Embryonic facial prominence (tissue), 1 donor: ENCODE data around the gene TP73.
"Not testable (repeated sequence)": the region's sequence is repeated elsewhere in the genome, so short reads cannot be mapped to it uniquely, and the experiment has no call there.

ENCODE experiments used
- DNase-seq: peaks from one replicate; pipeline ENCODE4 v3.0.0-alpha.2; 2016; ENCODE audit errors: extremely low spot score

The TP73 gene

DNA sequence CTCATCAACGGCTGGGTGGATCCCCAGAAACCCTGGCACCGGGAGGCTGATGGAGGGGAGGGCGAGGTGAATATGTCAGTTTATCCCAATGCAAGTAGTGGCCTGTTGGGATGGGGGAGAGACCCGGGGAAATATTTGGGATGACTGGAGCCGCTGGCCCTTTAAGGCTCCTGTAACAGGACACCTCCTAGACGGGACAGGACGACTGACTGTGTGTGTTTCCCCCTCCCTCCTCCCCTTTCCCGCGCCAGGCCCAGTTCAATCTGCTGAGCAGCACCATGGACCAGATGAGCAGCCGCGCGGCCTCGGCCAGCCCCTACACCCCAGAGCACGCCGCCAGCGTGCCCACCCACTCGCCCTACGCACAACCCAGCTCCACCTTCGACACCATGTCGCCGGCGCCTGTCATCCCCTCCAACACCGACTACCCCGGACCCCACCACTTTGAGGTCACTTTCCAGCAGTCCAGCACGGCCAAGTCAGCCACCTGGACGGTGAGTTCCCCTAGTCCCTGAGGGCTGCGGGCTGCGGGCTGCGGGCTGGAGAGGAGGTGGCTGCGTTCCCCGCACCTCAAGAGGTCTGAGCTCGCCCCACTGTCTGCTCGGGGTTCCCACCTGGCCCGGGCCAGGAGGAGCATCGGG lies 55.1 kb downstream of the TP73 start:
- no peak for DNase-seq

DNA sequence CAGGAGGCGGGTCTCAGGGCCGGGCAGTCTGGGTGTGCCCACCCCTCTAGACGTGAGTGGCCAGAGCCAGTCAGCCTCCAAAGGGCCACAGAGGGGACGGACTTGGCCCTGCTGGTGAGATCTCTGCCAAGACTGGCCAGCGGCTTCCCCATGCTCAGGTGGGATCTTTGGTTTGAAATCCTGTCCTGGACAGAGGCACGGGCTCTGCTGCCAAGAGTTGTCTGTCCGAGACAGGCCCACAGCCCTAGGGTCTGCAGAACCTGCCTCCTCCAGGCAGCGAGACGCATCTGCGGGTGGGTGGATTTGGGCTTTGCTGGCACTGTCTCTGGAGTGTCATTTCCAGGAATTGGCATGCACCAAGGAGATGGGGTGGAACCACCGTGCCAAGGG lies 55.6 kb downstream of the TP73 start:
- DNase-seq: no peak

DNA sequence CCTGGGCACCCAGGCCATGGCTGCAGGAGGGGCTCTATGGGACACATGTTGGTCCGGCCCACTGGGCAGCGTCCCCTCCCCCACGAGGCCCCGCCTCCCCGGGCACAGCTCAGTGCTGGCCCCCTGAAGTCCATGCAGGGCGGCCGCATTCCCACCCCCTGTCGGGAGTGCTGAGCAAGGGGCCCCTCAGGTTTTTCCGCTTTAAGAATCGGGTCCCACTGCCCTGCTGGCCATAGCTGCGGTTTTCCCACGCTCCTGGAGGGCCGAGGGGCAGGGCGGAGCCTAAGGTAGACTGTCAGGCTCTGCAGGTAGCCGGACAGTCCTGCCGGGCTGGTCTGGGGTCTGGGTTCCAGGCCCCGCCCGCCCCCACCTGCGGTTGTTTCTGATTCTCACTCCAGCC lies 56.5 kb downstream of the TP73 start:
- no peak for DNase-seq

DNA sequence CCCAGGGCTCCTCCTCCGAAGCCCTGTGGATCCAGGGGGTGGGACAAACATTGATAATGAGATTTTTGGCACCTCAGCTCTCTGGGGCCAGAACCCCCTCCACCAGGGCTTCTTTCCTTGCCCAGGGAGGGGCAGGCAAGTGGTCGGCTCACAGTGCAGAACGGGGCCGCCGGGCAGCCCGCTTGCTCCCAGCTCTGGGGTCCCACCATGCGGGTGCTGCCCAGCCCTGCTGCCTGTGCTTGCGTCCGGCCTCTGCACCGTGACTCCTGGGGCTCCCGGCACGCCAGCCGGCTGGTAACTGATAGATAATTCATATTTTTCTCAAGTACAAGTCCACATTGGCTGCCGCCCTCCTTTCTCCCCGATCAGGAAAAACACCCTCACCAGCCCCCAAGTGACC lies 57.9 kb downstream of the TP73 start:
- DNase-seq: no peak

DNA sequence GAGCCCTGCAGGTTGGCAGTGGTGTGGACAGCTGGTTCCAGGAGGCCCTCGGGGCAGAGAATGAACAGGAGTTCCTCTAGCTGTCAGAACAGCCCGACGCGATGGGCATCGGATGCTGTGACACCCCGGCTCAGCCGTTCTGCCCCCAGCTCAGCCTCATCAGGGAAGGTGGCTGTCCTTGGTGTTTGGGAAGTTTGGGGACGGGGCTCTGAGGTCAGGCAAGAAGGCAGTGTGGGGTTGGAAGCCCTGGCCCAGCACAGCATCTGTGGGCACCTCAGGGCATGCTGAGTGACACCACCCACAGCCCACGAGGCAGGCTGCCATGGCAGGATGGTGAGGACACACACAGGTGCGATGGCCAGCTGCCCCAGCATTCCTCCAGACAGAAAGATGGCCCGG lies 59.1 kb downstream of the TP73 start:
- no peak for DNase-seq

DNA sequence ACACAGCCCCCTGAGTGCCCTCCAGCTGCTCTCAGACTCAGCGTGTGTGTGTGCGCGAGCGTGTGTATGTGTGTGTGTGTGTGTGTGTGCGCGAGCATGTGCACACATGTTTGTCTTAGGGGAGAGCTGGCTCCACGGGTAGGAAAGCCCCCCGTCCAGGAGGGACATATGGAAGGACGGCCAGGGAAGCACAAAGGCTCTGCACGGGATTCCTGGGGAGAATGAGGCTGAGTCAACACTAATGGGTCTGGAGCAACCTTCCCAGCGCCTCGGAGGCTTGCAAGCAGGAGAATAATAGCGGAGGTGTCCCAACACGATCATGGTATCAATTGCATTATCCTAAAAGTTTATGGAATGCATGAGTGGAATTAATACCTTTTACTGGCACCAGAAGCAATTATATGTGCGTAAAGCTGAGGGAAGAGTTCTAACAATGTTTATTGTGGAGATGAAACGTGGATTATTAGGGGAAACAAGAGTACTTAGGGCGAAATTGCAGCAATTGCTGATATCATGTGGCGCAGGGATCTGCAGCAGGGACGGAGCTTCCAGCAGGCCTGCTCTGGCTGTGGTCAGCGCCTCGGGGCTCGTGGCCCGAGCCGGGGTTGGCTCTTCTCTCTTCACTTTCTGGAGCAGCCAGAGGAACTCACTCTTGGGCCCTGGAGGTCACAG lies 59.6 kb downstream of the TP73 start:
- DNase-seq: no peak

DNA sequence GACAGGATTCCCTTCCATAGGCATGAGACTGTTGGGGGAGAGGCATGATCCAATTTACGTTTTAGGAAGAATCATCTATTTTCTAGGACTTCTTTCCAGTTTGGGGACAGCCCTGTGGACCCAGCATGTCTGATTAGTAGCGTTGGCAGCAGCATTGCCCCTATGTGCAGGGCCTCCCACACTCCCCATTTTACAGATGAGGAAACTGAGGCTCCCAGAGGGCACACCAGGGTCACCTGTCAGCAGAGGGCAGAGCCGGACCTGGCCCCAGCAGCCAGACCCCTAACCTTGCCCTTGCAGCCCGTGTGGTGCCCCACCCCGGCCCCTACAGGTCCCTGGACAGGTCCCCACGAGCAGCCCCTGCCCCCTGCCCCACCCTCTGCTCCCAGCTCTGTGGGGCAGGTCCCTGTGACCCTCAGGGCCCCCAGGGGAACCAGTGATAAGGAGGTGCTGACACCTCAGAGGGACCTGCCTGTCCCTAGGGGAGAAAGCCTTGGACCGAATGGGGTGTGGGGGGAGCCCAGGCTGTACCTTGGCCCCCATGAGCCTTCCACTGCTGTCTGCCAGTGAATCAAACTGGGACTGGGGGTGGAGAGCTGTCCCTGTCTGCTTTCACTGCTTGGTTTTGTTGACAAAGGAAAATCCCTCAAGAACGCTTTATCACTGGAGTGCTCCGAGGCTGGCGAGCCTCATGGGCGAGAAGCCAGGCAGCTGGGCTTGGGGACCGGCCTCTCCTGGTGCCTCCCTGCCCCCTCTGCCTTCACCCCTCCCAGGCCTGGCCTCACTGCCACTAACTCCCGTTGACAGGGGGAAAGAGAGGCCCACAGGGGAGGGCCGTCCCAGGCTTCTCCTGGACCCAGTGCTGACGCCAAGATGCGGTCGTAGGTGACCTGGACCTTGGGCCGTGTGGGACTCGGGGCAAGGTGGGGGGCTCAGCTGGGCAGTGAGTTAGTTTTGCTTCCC lies 60.5 kb downstream of the TP73 start:
- no peak for DNase-seq

DNA sequence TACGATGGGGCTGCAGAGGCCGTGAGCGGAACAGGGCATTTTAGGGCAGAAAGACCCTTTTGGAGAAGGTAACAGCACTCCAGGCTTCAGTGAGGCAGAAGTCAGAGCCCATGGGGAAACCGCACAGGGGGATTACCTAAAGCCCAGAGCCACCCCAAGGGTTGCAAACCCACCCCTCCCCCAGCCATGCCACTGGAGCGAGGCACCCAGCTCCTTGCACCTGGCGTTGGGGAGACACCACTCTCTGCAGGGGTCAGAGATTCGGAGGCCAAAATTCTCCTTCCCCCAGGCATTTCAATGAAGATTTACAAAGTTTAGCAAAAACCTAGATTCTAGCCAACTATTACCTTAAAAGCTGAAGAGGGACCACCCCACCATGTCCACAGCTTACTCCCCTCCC lies 61.5 kb downstream of the TP73 start:
- DNase-seq: no peak

DNA sequence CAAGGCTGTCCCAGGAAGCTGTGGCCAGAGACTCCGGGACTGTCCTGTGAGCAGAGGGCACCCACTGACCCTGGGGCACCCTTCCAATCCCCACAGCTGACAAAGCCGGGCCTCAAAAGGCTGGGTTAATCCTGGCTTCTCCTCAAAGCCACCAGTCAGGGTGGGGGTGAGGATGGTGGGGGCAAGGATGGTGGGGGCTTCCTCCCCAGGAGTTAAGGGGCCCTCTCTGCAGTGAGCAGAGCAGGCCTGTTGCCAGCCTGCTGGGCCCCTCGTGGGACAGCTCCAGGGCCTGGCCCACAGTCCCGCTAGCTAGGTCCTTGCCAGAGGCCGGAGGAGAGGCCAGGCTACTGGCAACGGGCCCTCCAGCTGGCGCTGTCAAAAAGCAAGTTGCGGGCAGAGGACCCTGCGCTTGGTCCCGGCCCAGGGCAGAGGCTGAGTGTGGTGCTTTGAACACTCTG lies 62.0 kb downstream of the TP73 start:
- DNase-seq: no peak

DNA sequence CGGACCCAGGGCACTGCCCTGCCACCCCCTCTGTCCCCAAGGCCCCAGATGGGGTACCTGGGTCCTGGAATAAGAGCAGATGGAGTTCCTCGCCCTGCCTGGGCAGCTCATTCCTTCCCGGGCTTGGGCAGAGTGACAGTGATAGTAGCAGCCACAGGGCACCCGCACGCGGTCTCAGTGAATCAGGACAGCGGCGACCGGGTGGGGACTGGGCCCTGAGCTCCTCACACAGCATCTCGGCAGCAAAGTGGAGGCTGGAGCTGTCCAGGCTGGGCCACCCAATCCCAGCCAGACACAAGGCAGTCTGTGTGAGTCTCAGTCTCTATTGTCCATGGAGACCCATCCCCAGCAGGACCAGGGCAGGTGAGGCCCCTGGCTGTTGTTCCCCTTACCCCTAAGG lies 62.5 kb downstream of the TP73 start:
- no peak for DNase-seq

DNA sequence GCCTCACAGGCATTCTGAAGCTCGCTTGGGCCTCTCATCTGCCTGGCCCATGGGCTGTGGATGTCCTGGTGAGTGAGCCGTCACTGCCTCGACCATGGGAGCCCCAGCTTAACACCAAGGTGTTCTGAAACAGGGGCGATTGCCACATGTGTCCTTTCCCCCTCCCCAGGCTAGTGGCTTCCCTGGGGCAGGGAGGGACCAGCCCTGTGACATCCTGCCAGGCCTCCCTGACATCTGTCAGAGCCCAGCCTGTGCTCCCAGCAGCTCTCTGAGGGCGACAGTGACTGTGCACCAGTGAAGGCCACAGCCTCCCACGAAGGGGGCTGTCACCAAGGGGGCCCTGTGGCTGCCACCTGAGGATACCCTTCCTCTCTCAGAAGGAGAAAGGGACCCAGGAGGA lies 64.0 kb downstream of the TP73 start:
- DNase-seq: no peak

DNA sequence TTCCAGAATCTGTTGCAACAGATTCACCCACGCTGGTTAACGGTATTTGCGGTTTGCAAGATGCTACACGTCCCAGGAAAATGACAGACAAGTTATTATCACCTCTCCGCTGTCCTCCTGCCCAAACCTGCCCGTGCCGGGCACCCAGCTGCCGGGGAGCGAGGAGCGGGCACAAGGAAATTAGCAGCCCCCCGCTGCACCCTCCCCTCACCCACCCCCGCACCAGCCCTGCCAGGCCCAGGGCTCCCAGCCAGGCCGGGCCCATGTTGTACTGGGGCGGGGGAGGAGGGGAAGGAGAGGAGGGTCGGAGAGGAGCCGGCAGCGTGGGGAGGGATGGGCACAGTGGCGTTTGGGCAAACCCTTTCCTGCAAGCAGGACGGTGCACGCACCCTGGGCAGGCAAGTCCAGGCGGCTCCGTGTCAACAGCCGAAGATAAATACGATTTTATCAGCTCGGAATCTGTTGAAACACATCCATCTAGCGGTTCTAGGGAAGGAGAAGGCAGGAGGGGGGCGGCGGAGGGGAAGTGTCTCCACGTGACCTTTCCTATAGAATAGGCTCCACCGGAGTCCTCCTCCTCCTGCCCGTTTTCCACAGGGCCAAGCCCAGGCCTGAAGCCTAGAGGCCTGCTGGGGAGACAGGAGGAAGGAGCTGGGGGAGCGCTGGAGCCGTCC lies 64.9 kb downstream of the TP73 start:
- DNase-seq: peak; percentile 14

DNA sequence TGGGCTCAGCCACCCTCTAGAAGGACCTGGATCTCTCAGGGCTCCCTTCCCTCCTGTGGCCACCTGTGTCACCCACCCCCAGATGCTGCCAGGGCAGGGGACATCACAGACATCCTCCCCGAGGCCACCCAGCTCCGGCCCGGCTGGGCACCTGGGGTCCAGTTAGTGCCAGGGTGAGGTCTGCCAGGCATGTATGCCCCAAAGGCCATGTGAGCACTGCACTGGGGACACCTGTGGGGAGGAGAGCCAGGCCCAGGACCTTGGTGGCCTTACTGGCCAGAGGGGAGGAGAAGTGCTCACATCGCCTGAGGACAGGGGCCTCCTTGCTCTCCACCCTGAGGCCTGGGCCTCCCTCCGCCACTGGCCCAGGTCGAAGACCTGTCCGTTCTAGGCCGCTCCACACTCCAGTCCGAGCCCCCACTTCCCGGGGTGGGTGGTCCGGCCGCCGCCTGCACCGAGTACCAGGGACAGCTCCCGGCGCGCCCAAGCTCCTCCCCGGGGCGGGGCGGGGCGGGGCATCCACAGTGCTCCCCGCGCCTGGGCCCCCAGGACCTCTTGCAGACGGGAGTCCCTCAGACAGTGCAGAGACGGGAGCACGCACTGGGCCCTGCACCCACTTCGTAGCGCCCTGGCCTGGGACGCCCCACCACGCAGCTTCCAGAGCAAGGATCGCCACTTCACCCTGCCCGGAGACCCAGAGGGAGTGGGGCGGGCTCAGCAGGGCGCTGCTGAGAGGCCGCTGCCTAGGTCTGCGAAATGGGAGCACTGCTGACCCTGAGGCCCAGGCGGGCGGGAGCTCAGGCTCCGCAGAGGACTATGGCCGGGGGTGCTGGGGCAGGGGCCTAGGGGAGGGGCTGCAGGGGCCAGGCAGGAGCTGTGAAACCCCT lies 65.6 kb downstream of the TP73 start:
- DNase-seq: no peak

DNA sequence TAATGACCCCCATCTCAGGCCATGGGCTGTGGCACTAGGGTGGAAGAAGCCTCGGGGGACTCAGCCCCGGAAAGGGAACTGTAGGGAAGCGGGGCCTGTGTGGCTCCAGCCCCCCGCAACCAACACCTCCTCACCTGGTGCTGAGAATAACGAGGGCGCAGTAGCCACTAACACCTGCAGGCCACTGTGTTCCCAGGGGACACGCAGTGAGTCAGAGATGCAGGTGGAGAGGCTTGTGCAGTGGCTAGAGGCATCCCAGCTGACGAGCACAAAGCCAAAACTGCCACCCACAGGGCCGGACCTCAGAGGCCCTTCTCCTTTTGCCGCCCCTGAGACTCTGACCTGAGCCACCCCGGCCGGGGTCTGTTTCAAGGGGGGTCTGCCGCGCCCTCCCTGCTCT lies 66.4 kb downstream of the TP73 start:
- DNase-seq: no peak

DNA sequence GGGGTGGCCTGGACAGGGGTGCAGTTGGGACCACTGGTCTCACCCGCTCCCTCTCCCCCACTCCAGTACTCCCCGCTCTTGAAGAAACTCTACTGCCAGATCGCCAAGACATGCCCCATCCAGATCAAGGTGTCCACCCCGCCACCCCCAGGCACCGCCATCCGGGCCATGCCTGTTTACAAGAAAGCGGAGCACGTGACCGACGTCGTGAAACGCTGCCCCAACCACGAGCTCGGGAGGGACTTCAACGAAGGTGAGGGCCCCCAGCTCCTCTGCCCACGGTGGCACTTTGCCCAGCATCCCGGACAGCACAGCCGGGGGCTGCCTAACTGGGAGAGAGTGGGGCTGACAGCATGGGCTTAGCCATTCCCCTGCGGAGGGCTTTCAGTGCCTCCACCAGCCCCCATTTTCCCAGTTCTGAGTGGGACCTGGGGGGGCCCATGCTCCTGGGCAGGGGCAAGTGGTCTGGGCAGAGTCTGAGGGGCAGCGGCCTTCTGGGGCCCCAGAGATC lies 69.7 kb downstream of the TP73 start:
- DNase-seq: no peak

DNA sequence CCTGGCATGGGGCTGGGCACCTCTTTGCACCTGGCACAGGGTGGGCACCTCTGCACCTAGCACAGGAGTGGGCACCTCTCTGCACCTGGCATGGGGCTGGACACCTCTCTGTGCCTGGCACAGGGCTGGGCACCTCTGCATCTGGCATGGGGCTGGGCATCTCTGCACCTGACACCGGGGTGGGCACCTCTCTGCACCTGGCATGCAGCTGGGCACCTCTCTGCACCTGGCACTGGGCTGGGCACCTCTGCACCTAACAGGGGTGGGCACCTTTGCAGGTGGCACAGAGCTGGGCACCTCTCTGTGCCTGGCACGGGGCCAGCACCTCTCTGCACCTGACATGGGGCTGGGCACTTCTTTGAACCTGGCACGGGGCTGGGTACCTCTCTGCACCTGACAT lies 70.5 kb downstream of the TP73 start:
- no peak for DNase-seq

DNA sequence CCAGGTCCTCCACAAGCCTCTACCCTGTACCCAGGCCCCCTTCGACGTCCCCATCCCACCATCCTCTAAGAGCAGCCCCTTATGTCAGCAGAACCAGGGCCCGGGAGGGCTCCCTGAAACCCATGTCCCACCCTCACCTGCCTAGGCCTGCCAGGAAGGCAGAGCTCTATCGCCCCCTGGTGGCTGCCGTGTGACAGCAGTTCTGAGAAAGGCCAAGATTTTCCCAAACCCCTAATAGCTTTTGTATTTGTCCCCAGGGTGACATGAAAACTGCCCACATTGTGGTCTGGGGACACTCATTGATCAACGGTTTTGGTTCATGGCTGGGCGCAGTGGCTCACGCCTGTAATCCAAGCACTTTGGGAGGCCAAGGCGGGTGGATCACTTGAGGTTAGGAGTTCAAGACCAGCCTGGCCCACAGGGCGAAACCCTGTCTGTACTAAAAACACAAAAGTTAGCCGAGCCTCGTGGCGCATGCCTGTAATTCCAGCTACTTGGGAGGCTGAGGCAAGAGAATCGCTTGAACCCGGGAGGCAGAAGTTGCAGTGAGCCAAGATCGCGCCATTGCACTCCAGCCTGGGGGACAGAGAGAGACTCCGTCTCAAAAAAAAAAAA lies 72.2 kb downstream of the TP73 start:
- not testable (repeated sequence) for DNase-seq

DNA sequence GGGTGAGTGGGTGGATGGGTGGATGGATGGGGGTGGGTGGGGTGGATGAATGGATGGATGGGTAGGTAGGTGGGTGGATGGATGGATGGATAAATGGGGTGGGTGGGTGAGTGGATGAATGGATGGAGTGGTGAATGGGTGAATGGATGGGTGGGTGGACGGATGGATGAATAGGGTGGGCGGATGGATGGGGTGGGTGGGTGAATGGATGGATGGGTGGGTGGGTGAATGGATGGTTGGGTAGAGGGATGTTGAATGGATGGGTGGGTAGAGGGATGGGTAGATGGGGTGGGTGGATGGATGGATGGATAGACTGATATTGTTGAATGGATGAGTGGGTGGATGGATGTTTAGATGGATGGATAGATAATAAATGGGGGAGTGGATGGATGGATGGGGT lies 73.0 kb downstream of the TP73 start:
- DNase-seq: no peak

DNA sequence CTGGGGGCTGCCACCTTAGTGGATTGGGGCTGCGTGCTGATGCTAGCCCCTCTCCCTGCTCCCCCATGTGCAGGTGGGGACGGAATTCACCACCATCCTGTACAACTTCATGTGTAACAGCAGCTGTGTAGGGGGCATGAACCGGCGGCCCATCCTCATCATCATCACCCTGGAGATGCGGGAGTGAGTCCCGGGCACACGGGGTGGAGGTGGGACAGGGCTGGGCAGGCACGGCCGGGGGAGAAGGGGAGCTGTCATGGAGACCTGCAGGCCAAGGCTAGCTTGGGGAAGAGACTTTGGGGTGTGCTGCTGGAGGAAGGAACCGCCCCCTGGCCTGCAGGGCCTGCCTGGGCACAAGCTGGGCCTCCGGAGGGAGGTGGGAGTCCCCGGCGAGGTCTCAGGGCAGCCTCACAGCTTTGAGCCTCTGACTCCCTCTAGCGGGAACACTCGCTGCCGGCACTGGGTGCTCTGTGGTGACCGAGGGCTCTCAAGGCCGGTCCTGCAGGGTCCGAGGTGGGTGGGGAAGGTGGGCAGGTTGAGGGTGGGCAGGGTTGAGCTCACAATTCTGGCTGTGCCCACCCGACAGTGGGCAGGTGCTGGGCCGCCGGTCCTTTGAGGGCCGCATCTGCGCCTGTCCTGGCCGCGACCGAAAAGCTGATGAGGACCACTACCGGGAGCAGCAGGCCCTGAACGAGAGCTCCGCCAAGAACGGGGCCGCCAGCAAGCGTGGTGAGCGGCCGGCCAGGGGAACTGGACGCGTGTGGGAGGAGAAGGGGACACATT lies 74.9 kb downstream of the TP73 start:
- DNase-seq: no peak
